GM12892 (cell line): ENCODE results near the gene ENDOD1.

ENCODE experiments used
- POLR2A ChIP-seq: IDR thresholded peaks from 2 replicates; pipeline ENCODE4 v1.6.1; 2011; ENCODE audit warnings: low read depth, low read length, control low read depth
- POLR2AphosphoS5 ChIP-seq: IDR thresholded peaks from 2 replicates; pipeline ENCODE4 v1.6.1; 2011; ENCODE audit warnings: low read depth, low read length, control low read depth
- TAF1 ChIP-seq: IDR thresholded peaks from 2 replicates; pipeline ENCODE4 v1.6.1; 2011; ENCODE audit warnings: low read depth, mild to moderate bottlenecking, control low read depth, low read length, borderline replicate concordance

- TF ChIP-seq POLR2A (no peak), POLR2AphosphoS5 (no peak), TAF1 (no peak)
Observed at GRCh38 chr11:95070471-95070870, 19.2 kb upstream of the ENDOD1 start.
